ENCODE results near the gene ARL8B.

The ARL8B gene

GRCh38 chr3:5188419-5189221 lies 66.5 kb downstream of the ARL8B start:
- no peak for DNase-seq

GRCh38 chr3:5190147-5190791 lies 68.2 kb downstream of the ARL8B start:
- DNase-seq, result no peak

GRCh38 chr3:5191555-5192304 lies 69.6 kb downstream of the ARL8B start:
- DNase-seq, result no peak

GRCh38 chr3:5192571-5193365 lies 70.7 kb downstream of the ARL8B start:
- no peak for DNase-seq

GRCh38 chr3:5194341-5194740 lies 72.2 kb downstream of the ARL8B start:
- no peak for DNase-seq

- DNase-seq, result no peak
Observed at GRCh38 chr3:5194801-5195509, 72.9 kb downstream of the ARL8B start.

GRCh38 chr3:5195605-5196004 lies 73.5 kb downstream of the ARL8B start:
- no peak for DNase-seq

GRCh38 chr3:5197022-5197421 lies 74.9 kb downstream of the ARL8B start:
- no peak for DNase-seq

- no peak for DNase-seq
Observed at GRCh38 chr3:5197470-5198312, 75.6 kb downstream of the ARL8B start.

- DNase-seq, result no peak
Observed at GRCh38 chr3:5198313-5198677, 76.2 kb downstream of the ARL8B start.

GRCh38 chr3:5198986-5199731 lies 77.1 kb downstream of the ARL8B start:
- DNase-seq, result no peak

GRCh38 chr3:5201536-5201935 lies 79.4 kb downstream of the ARL8B start:
- no peak for DNase-seq

- no peak for DNase-seq
Observed at GRCh38 chr3:5202222-5202621, 80.1 kb downstream of the ARL8B start.

GRCh38 chr3:5205165-5205941 lies 83.3 kb downstream of the ARL8B start:
- DNase-seq, result no peak

- no peak for DNase-seq
Observed at GRCh38 chr3:5210926-5211325, 88.8 kb downstream of the ARL8B start.

GRCh38 chr3:5212628-5213573 lies 90.8 kb downstream of the ARL8B start:
- no peak for DNase-seq

GRCh38 chr3:5213574-5213966 lies 91.5 kb downstream of the ARL8B start:
- DNase-seq, result no peak

- DNase-seq, result no peak
Observed at GRCh38 chr3:5214352-5214751, 92.3 kb downstream of the ARL8B start.

All from NCI-H1092 (cell line).